ENCODE data around the gene F10. TPM values are rescaled to one million over a fixed set of nuclear protein-coding genes. Genes with fewer than 3 reads are reported as not detected.

The F10 gene
- 10.6 and 15.7 TPM in 2 replicates for total RNA-seq

GRCh38 chr13:113122550-113123225 is at the start of gene F10:
F10 (plus strand) TSS chr13:113122799; CDS start chr13:113122856, 57 bp downstream.

GRCh38 chr13:113105032-113105920 is 17.3 kb upstream of the F10 start, which contains the start of gene F7:
F7 (plus strand) TSS chr13:113105791; CDS start chr13:113105842, 51 bp downstream.

GRCh38 chr13:113157929-113158747 is 35.5 kb downstream of the F10 start, which contains the start of gene PROZ:
PROZ (plus strand) TSS chr13:113158648; CDS start chr13:113158661, 13 bp downstream.

Other genes with a start within 250 kb of the F10 start
- gene MCF2L, start 153.6 kb upstream of the F10 start, total RNA-seq, result under 0.01 and 0.18 TPM in 2 replicates
- not detected in 2 replicates for gene F7, start 17.0 kb upstream of the F10 start, total RNA-seq
- gene PROZ, start 35.8 kb downstream of the F10 start, total RNA-seq, result not detected in 2 replicates
- 74.9 and 77.5 TPM in 2 replicates for gene PCID2, start 85.9 kb downstream of the F10 start, total RNA-seq
- 103 and 151 TPM in 2 replicates for gene CUL4A, start 86.8 kb downstream of the F10 start, total RNA-seq
- gene LAMP1, start 174.4 kb downstream of the F10 start, total RNA-seq, result 209 and 244 TPM in 2 replicates
- gene GRTP1, start 241.3 kb downstream of the F10 start, total RNA-seq, result 0.59 and 0.83 TPM in 2 replicates

Measured in smooth muscle cell of the umbilical artery (primary cell).